Fibroblast of skin of left quadriceps (primary cell): ENCODE results near the gene GAK.
"Not testable (repeated sequence)": the region's sequence is repeated elsewhere in the genome, so short reads cannot be mapped to it uniquely, and the experiment has no call there.

Source experiments
- DNase-seq, 2 experiments: peaks; one replicate each; pipeline ENCODE4 v3.0.0-alpha.2; 2013; ENCODE audit warnings: low read depth in 2 of 2

Gene GAK

DNA sequence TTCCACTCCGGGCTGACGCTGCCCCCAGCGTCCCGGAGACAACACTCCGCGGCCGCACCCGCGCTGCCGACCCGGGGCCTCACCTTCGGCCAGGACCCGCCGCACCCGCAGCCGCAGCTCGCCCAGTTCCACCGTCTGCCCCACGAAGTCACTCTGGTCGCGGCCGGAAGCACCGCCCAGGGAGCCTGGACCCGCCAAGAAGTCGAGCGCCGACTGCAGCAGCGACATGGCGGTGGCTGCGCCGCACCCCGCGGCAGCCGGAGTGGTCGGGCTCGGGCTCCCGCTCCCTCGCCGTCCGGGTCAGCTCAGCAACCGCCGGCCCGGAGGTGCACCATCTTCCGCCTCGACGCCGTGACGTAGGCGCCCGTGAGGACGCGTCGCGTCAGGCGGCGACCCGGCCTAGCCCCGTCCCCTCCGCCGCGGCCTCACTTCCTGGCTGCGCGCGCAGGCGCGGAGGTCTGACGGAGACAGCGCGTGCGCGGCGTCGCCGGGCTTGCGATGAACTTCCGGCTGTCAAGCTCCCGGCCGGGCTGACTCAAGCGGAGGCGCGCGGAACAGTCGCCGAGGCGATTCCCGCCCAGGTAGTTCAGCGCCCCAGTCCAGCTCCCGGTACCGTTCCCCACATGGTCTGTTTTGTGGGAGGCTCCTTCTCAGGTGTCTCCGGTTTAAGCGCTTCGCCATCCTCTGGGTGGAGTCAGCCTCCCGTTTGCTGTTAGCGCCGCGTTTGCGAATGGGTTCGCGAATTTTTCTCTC, at the start of gene GAK, which contains the start of gene TMEM175:
TSS of gene GAK (minus strand) at position 357 of the 753 bp plus-strand sequence. CDS start at position 228, 129 bp downstream.
TSS of gene TMEM175 (plus strand) at position 501 of the 753 bp plus-strand sequence. CDS start 15,280 bp downstream, outside the sequence.
- peak; percentile 83 to 84 for DNase-seq

- no peak for DNase-seq
Observed at GRCh38 chr4:978957-979701, 47.0 kb upstream of the GAK start.

- DNase-seq: not testable (repeated sequence)
Observed at GRCh38 chr4:976016-976415, 43.9 kb upstream of the GAK start.

DNA sequence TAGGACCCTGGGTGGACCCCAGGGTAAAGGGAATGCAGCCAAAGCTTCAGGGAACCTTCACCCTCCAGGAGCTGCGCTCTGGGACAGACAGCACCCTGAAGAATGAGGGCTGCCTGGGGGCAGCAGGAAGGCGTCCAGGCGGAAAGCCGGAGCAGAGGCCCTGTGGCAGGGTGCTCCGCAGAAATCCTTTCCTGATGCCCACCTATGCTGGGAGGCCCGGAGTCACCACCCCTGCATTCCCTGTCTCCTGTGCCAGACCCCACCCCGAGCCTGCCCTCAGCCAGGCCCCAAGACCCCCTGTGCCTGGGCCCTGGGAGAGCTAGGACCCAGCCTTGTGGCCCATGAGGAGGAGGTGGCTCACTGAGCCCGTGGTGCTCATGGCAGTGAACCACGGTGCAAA, 42.6 kb upstream of the GAK start:
- DNase-seq: no peak

GRCh38 chr4:973431-974397, 41.6 kb upstream of the GAK start, which contains the start of gene DGKQ:
DGKQ (minus strand) TSS chr4:973569; CDS start chr4:973482, 87 bp downstream.
- DNase-seq: peak; percentile 65 to 71

- no peak for DNase-seq
Observed at GRCh38 chr4:972651-973424, 40.7 kb upstream of the GAK start.

DNA sequence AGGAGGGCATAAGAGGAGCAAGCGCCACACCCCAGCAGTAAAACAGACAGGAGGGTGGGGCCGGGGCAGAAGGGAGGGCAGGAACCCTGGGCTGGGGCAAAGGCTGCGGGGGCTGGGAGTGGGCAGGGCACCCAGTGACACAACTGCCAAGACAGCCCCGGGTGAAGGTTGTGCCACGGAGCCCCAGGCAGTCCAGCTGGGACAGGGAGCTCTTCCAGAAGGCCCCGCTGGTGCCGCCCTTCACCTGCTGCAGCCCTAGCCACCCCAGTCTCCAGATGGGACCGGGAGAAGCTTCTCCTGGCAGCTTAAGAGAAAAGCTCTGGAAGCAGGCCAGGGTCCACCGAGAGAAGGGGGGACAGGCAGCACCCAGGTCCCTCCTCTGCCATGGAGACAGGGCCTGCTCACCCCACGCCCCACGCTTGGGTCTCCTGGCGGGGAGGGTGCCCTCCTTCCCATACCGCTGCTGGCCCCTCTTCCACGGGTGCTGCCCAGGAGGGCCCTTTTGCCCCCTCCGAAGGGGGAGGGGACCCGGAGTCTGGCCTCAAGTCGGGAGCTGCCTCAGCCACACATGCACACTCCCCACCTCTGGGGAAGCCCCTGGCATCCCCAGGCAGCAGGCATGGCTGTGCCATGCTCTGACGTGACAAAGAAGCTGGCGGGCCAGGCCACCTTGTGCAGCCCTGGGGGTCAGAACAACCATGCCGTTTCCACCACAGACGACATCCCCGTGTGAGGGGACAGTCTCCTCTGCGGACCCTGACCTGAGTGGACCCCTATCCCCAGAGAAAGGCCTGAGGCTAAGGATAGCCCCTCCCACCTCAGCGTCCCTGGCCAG, 39.8 kb upstream of the GAK start:
- DNase-seq: no peak

DNA sequence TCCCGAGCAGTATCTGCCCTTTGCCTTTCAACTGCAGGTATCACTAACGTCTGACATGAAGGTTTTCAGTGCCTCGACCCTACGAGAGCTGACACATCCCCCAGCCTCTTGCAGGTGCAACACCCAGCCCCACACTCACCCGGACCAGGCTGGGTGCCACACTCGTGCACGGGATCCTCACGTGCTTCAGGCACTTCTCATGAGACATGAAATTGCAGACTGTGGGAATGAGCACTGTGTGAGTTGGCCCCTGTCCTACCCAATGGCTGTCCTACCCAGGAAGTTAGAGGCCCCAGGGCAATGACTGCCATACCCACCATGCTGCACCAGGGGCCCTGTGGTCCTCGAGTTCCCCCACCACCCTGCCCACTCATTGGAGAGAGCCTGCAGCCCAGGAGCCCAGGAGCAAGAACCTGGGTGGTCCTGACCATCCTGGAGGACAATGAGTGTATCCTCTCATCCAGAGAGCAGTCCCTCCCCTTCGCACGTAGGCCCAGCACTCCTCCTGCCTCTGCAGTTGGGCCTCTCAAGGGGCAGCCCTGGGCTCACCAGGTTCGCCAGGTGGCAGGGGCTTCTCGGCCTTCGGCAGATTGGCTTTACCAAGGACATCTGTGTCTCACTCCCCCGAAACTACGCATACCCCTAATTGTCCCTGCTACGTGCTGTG, 38.9 kb upstream of the GAK start:
- DNase-seq: no peak

GRCh38 chr4:970046-970745, 38.1 kb upstream of the GAK start:
- no peak for DNase-seq

DNA sequence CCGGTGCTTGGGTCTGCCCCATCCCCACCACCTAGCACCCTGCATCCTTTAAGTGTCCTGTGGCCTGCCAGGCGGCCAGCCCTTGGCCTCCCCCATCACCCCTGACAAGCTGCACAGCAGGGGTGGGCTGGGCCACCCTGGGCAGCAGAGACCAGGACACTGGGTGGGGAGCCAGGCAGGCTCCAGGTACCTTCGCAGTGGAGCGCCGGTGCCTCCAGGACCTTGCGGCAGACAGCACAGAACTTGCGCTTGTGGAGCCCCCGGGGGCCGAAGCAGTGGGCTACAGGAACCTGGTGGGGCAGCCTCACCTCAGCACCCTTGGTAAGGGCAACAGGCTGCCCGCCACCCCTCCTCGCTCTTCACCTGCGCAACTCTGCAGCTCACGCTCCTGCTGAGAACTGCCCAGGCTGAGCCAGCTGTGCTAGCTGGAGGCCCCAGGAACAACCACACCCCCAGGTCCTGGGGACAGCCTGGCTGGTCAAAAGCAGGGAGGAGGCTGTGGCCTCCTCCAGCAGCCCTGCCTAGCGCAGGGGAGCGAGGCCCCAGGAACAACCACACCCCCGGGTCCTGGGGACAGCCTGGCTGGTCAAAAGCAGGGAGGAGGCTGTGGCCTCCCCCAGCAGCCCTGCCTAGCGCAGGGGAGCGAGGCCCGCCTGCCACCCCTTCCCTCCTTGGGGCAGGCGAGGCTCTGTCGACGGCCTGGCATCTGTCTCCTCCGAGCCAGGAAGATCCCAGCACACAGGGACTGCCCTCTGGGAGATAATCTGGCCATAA, 36.7 kb upstream of the GAK start:
- no peak for DNase-seq

GRCh38 chr4:968221-968620, 36.1 kb upstream of the GAK start:
- no peak for DNase-seq

DNA sequence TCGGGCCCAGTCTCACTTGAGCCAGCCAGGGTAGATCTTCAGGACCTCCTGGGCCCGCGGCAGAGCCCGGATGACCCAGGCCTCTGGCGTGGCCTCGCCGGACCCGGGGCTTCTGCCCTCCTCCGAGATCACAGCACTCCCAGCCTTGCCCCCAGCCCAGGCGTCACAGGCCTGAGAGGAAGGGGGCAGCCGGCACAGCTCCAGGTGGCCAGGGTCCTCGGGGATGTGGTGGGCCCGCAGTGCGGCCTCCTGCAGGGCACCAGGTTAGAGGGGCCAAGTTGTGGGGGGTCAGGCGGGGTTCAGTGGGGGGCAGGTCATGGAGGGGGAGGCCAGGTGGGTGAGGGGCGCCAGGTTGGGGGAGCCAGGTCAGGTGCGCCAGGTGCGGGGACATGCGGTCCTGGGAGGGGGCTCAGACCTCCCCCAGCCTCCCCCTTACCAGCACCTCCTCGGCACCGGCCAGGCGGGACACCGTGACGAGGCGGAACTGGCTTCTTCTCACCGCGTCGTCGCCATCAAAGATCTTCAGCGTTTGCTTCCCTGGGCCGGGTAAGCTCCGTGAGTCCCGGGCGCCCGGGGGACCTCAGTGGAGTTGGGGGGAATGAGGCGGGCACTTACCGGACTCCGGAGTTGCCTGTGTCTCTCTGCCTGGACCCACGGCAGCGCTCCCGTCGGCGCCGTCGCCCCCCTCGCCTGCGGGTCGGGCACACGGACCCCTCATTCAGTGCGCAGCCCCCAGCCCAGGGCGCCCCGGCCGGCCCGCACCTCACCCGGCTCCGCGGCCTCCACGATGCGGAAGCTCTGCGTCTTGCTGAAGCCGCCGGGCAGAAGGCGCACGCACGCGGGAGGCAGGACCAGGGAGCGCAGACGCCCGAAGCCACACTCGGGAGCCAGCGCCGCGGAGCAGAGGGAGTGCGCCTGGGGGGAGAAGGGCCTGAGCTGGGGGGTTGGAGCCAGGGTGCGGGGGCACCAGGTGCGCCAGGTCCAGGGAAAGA, 35.3 kb upstream of the GAK start:
- DNase-seq: no peak

GRCh38 chr4:966266-967112, 34.4 kb upstream of the GAK start:
- no peak for DNase-seq

DNA sequence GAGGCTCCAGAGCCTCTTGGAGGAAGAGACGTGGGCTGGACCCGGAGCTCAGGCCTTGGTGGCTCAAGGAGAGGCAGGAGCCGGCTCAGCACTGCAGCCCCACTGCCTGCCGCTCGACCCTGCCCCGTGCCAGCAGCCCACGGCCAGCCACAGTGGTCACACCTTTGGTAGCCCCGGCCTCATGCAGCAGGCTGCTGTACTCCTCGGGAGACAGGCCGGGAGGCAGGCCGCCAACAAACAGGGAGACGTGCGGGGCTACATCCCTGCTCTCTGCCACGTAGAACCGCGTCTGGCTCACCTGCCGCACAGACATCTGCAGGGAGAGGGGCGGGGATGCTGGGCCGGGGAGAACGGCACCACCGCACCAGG, 33.6 kb upstream of the GAK start:
- DNase-seq: no peak

- DNase-seq: no peak
Observed at GRCh38 chr4:965048-965765, 33.1 kb upstream of the GAK start.
